Astrocyte of the cerebellum (primary cell): ENCODE results near the gene ARHGAP8.

ENCODE experiments used
- DNase-seq: peaks from one replicate; pipeline ENCODE4 v3.0.0-alpha.2; 2011; ENCODE audit warnings: low read depth
- H3K4me3 ChIP-seq: 2 replicates; pipeline ENCODE4 v1.5.1; 2011; ENCODE audit warnings: mild to moderate bottlenecking, low read depth, low read length, moderate library complexity
- CTCF ChIP-seq: IDR thresholded peaks from 2 replicates; pipeline ENCODE4 v1.5.1; 2012; ENCODE audit warnings: low read length, low read depth, moderate library complexity, mild to moderate bottlenecking; ENCODE audit errors: missing control alignments
- in situ Hi-C: cut with HindIII; loops from 2 replicates; pipeline ENCODE4 v1.10.0; 2017; ENCODE audit warnings: low sequenced_read_pairs

ARHGAP8 gene

GRCh38 chr22:44813416-44813815, 61.0 kb downstream of the ARHGAP8 start:
- no peak overlapping the region for H3K4me3 ChIP-seq
- no peak for DNase-seq
- no peak for TF ChIP-seq CTCF
- in situ Hi-C loops: no loop called here

GRCh38 chr22:44814266-44815098, 62.1 kb downstream of the ARHGAP8 start:
- H3K4me3 ChIP-seq: no peak overlapping the region
- in situ Hi-C loops: no loop called here
- no peak for DNase-seq
- TF ChIP-seq CTCF: no peak

GRCh38 chr22:44815099-44816070, 63.0 kb downstream of the ARHGAP8 start:
- DNase-seq: no peak
- no peak for TF ChIP-seq CTCF
- in situ Hi-C loops: no loop called here

GRCh38 chr22:44816141-44816540, 63.8 kb downstream of the ARHGAP8 start:
- TF ChIP-seq CTCF: no peak
- no peak for DNase-seq
- in situ Hi-C loops: no loop called here
- no peak overlapping the region for H3K4me3 ChIP-seq

More at GRCh38 chr22:44815099-44816070, 63.0 kb downstream of the ARHGAP8 start:
- H3K4me3 ChIP-seq: no peak overlapping the region

GRCh38 chr22:44818727-44819126, 66.4 kb downstream of the ARHGAP8 start:
- in situ Hi-C loops: no loop called here
- TF ChIP-seq CTCF: no peak
- no peak overlapping the region for H3K4me3 ChIP-seq
- no peak for DNase-seq

GRCh38 chr22:44819966-44820631, 67.7 kb downstream of the ARHGAP8 start:
- in situ Hi-C loops: no loop called here
- H3K4me3 ChIP-seq: no peak overlapping the region
- DNase-seq: no peak
- TF ChIP-seq CTCF: no peak
